Rectal smooth muscle tissue (tissue), 1 donor: ENCODE data around the gene CNGA3.
"Not testable (repeated sequence)": the region's sequence is repeated elsewhere in the genome, so short reads cannot be mapped to it uniquely, and the experiment has no call there.

Source experiments
- H3K27ac ChIP-seq: one replicate; pipeline ENCODE4 v1.7.0; 2013; ENCODE audit warnings: low read depth, low read length, inconsistent platforms
- H3K27me3 ChIP-seq: one replicate; pipeline ENCODE4 v1.7.0; 2013; ENCODE audit warnings: low read length; ENCODE audit not compliant: control insufficient read depth, insufficient read depth
- H3K36me3 ChIP-seq: one replicate; pipeline ENCODE4 v1.7.0; 2013; ENCODE audit warnings: low read length; ENCODE audit not compliant: control insufficient read depth, insufficient read depth
- H3K4me1 ChIP-seq: one replicate; pipeline ENCODE4 v1.7.0; 2013; ENCODE audit warnings: low read length; ENCODE audit not compliant: control insufficient read depth, insufficient read depth
- H3K4me3 ChIP-seq: one replicate; pipeline ENCODE4 v1.7.0; 2013; ENCODE audit warnings: low read length
- H3K9ac ChIP-seq: one replicate; pipeline ENCODE4 v1.7.0; 2013; ENCODE audit warnings: low read length

The CNGA3 gene

GRCh38 chr2:98419544-98419943 is 73.3 kb downstream of the CNGA3 start:
- Histone ChIP-seq H3K9ac (no peak overlapping the region), H3K4me1 (no peaks in the 10 kb centered on the region), H3K4me3 (no peak overlapping the region), H3K27ac (no peak overlapping the region), H3K27me3 (no peaks in the 10 kb centered on the region), H3K36me3 (no peaks in the 10 kb centered on the region)

- no peak overlapping the region for H3K9ac ChIP-seq
- no peak overlapping the region for H3K4me3 ChIP-seq
- H3K27ac ChIP-seq, result no peak overlapping the region
- no peaks in the 10 kb centered on the region for H3K27me3 ChIP-seq
- H3K4me1 ChIP-seq, result no peaks in the 10 kb centered on the region
- no peaks in the 10 kb centered on the region for H3K36me3 ChIP-seq
Observed at GRCh38 chr2:98419977-98420725, 73.9 kb downstream of the CNGA3 start.

- Histone ChIP-seq H3K9ac (no peak overlapping the region), H3K4me3 (no peak overlapping the region), H3K4me1 (no peaks in the 10 kb centered on the region), H3K36me3 (no peaks in the 10 kb centered on the region), H3K27ac (no peak overlapping the region), H3K27me3 (no peaks in the 10 kb centered on the region)
Observed at GRCh38 chr2:98422449-98422848, 76.2 kb downstream of the CNGA3 start.

- no peaks in the 10 kb centered on the region for H3K27me3 ChIP-seq
- no peak overlapping the region for H3K9ac ChIP-seq
- H3K36me3 ChIP-seq, result no peaks in the 10 kb centered on the region
- H3K27ac ChIP-seq, result no peak overlapping the region
- no peaks in the 10 kb centered on the region for H3K4me1 ChIP-seq
- H3K4me3 ChIP-seq, result no peak overlapping the region
Observed at GRCh38 chr2:98426771-98427170, 80.5 kb downstream of the CNGA3 start.

- no peaks in the 10 kb centered on the region for H3K27me3 ChIP-seq
- H3K4me1 ChIP-seq, result no peaks in the 10 kb centered on the region
- H3K36me3 ChIP-seq, result no peaks in the 10 kb centered on the region
- no peak overlapping the region for H3K4me3 ChIP-seq
- H3K9ac ChIP-seq, result no peak overlapping the region
- no peak overlapping the region for H3K27ac ChIP-seq
Observed at GRCh38 chr2:98432145-98432544, 85.9 kb downstream of the CNGA3 start.

- no peak overlapping the region for H3K4me3 ChIP-seq
- no peaks in the 10 kb centered on the region for H3K36me3 ChIP-seq
- no peaks in the 10 kb centered on the region for H3K27me3 ChIP-seq
- H3K27ac ChIP-seq, result no peak overlapping the region
- H3K4me1 ChIP-seq, result no peaks in the 10 kb centered on the region
- no peak overlapping the region for H3K9ac ChIP-seq
Observed at GRCh38 chr2:98433363-98433964, 87.2 kb downstream of the CNGA3 start.

- no peak overlapping the region for H3K9ac ChIP-seq
- H3K4me1 ChIP-seq, result no peaks in the 10 kb centered on the region
- no peak overlapping the region for H3K4me3 ChIP-seq
- H3K27ac ChIP-seq, result no peak overlapping the region
- no peaks in the 10 kb centered on the region for H3K27me3 ChIP-seq
- H3K36me3 ChIP-seq, result no peaks in the 10 kb centered on the region
Observed at GRCh38 chr2:98434492-98434891, 88.2 kb downstream of the CNGA3 start.

GRCh38 chr2:98435670-98436069 is 89.4 kb downstream of the CNGA3 start:
- H3K4me1 ChIP-seq, H3K27me3 ChIP-seq, H3K9ac ChIP-seq, H3K27ac ChIP-seq, H3K36me3 ChIP-seq, H3K4me3 ChIP-seq: not testable (repeated sequence)

- Histone ChIP-seq H3K27me3 (no peaks in the 10 kb centered on the region), H3K27ac (no peak overlapping the region), H3K4me1 (no peaks in the 10 kb centered on the region), H3K9ac (no peak overlapping the region), H3K4me3 (no peak overlapping the region), H3K36me3 (no peaks in the 10 kb centered on the region)
Observed at GRCh38 chr2:98436734-98437133, 90.5 kb downstream of the CNGA3 start.

- no peak overlapping the region for H3K4me3 ChIP-seq
- no peaks in the 10 kb centered on the region for H3K36me3 ChIP-seq
- H3K27me3 ChIP-seq, result no peaks in the 10 kb centered on the region
- no peak overlapping the region for H3K27ac ChIP-seq
- no peaks in the 10 kb centered on the region for H3K4me1 ChIP-seq
- no peak overlapping the region for H3K9ac ChIP-seq
Observed at GRCh38 chr2:98438190-98439133, 92.2 kb downstream of the CNGA3 start.

- Histone ChIP-seq H3K9ac (no peak overlapping the region), H3K36me3 (no peaks in the 10 kb centered on the region), H3K27me3 (no peaks in the 10 kb centered on the region), H3K4me1 (peaks cover 3% of the 10 kb centered on the region), H3K27ac (no peak overlapping the region), H3K4me3 (no peak overlapping the region)
Observed at GRCh38 chr2:98441706-98442450, 95.6 kb downstream of the CNGA3 start.

- no peak overlapping the region for H3K27ac ChIP-seq
- H3K4me3 ChIP-seq, result no peak overlapping the region
- H3K4me1 ChIP-seq, result peaks cover 3% of the 10 kb centered on the region
- H3K27me3 ChIP-seq, result no peaks in the 10 kb centered on the region
- H3K36me3 ChIP-seq, result no peaks in the 10 kb centered on the region
- H3K9ac ChIP-seq, result no peak overlapping the region
Observed at GRCh38 chr2:98442488-98442887, 96.2 kb downstream of the CNGA3 start.
